ENCODE measurements around the gene UPF1.

UPF1 gene

DNA sequence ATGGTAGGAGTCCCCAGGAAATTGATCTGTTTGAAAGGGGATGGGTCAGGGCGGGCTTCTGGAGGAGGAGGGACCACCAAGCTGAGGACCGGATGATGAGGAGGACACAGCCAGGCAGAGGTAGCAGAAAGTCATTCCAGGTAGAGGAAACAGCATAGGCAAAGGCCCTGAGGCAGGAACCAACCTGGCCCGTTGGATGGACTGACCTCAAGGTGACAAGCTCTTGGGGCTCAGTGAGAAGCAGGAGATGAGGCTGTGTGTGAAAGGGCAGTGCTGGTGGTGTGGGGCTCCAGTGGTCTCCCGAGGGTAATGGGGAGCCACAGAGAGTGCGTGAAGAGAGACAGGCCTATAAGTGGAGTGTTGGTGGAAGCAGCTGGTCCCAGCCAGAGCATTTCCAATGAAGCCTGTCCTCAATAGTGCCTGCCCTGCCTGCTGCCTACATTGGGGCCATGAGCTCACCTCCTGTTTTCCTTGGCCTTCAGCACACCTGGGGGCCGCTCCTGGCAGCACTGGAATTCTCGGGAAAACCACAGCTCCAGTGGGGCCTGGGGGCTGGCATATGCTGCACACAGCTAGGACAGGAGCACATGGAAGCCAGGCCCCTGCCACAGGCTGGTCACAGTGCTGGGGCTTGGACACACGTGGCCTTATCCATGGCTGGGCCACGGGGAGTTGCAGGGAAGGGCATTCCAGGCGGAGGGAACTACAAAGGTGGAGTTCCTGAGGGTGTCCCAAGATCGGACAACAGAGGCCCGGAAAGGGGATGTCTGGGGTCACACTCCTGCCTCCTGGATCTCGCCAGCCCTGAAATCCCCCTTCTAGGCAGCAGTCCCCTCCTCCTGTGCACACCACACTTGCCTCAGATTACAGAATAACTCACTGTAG is 38.4 kb upstream of the UPF1 start:
- Histone ChIP-seq H3K9me3 (ENCODE audit: low read length) (no peaks in the 10 kb centered on the region), H2AFZ (ENCODE audit: low read depth, low read length) (no peak overlapping the region), H3K36me3 (ENCODE audit: insufficient read depth, low read length) (no peaks in the 10 kb centered on the region), H3K4me3 (ENCODE audit: low read length) (no peak overlapping the region), H3K27me3 (ENCODE audit: insufficient read depth, low read length) (peaks cover 50% of the 10 kb centered on the region), H3K4me1 (ENCODE audit: insufficient read depth, low read length) (peaks cover 9% of the 10 kb centered on the region)

DNA sequence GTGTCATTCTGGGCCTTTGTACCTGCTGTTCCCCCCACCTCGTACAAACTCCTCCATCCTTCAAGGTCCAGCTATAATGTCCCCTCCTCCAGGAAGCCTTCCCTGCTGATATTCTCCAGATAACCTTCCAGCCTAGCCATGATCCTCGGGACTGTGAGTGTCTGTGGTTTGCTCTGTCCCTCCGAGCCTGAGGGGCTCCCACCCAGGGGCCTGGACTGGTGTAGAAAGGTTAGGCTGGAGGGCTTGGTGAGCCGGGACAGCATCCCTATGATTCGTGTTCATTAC is 37.8 kb upstream of the UPF1 start:
- Histone ChIP-seq H3K4me3 (ENCODE audit: low read length) (no peak overlapping the region), H3K4me1 (ENCODE audit: insufficient read depth, low read length) (peaks cover 9% of the 10 kb centered on the region), H3K27me3 (ENCODE audit: insufficient read depth, low read length) (peaks cover 44% of the 10 kb centered on the region), H3K36me3 (ENCODE audit: insufficient read depth, low read length) (no peaks in the 10 kb centered on the region), H3K9me3 (ENCODE audit: low read length) (no peaks in the 10 kb centered on the region), H2AFZ (ENCODE audit: low read depth, low read length) (no peak overlapping the region)

DNA sequence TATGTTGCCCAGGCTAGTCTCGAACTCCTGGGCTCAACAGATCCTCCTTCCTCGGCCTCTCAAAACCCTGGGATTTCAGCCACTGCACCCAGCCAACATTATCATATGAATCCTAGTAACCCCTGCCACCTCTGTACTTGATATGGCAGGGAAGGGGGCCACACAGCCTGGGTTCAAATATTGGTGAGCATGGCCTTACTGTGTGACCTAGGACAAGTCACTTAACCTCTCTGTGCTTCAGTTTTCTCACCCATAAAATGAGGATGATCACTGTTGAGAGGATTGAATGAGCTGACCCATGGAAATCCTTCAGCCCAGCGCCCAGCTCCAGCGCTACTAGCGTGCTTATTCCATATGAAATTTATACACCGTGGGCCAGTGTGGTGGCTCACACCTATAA is 37.1 kb upstream of the UPF1 start:
- Histone ChIP-seq H3K27me3 (ENCODE audit: insufficient read depth, low read length) (peaks cover 37% of the 10 kb centered on the region), H3K36me3 (ENCODE audit: insufficient read depth, low read length) (no peaks in the 10 kb centered on the region), H3K4me3 (ENCODE audit: low read length) (no peak overlapping the region), H3K9me3 (ENCODE audit: low read length) (no peaks in the 10 kb centered on the region), H2AFZ (ENCODE audit: low read depth, low read length) (no peak overlapping the region), H3K4me1 (ENCODE audit: insufficient read depth, low read length) (peaks cover 9% of the 10 kb centered on the region)

DNA sequence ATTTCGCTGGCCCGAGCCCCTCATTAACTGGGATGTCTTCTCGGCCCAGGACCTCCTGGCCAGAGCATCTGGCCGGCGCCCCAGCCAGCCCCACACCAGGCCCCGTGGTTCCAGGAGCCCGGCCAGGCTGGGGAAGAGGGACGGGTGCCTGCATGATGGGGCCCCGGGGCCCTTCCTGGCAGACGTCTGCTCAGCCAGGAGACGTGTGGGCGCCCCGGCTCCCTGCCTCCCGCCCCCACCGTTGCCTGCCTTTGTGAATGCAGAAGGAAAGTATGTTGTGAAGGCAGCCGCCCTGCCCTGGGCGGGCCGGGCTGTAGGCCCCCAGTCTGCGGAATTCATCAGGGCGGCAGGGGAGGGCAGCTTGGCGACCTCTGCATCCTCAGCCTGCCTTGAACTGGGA is 36.2 kb upstream of the UPF1 start:
- Histone ChIP-seq H2AFZ (ENCODE audit: low read depth, low read length) (no peak overlapping the region), H3K4me1 (ENCODE audit: insufficient read depth, low read length) (peaks cover 9% of the 10 kb centered on the region), H3K4me3 (ENCODE audit: low read length) (no peak overlapping the region), H3K9me3 (ENCODE audit: low read length) (no peaks in the 10 kb centered on the region), H3K27me3 (ENCODE audit: insufficient read depth, low read length) (peaks cover 31% of the 10 kb centered on the region), H3K36me3 (ENCODE audit: insufficient read depth, low read length) (no peaks in the 10 kb centered on the region)

GRCh38 chr19:18796239-18796638 is 35.5 kb upstream of the UPF1 start:
- peaks cover 29% of the 10 kb centered on the region for H3K27me3 ChIP-seq (ENCODE audit: insufficient read depth, low read length)
- H3K4me3 ChIP-seq (ENCODE audit: low read length): no peak overlapping the region
- no peak overlapping the region for H2AFZ ChIP-seq (ENCODE audit: low read depth, low read length)
- H3K4me1 ChIP-seq (ENCODE audit: insufficient read depth, low read length): peaks cover 9% of the 10 kb centered on the region
- H3K36me3 ChIP-seq (ENCODE audit: insufficient read depth, low read length): no peaks in the 10 kb centered on the region
- H3K9me3 ChIP-seq (ENCODE audit: low read length): no peaks in the 10 kb centered on the region

DNA sequence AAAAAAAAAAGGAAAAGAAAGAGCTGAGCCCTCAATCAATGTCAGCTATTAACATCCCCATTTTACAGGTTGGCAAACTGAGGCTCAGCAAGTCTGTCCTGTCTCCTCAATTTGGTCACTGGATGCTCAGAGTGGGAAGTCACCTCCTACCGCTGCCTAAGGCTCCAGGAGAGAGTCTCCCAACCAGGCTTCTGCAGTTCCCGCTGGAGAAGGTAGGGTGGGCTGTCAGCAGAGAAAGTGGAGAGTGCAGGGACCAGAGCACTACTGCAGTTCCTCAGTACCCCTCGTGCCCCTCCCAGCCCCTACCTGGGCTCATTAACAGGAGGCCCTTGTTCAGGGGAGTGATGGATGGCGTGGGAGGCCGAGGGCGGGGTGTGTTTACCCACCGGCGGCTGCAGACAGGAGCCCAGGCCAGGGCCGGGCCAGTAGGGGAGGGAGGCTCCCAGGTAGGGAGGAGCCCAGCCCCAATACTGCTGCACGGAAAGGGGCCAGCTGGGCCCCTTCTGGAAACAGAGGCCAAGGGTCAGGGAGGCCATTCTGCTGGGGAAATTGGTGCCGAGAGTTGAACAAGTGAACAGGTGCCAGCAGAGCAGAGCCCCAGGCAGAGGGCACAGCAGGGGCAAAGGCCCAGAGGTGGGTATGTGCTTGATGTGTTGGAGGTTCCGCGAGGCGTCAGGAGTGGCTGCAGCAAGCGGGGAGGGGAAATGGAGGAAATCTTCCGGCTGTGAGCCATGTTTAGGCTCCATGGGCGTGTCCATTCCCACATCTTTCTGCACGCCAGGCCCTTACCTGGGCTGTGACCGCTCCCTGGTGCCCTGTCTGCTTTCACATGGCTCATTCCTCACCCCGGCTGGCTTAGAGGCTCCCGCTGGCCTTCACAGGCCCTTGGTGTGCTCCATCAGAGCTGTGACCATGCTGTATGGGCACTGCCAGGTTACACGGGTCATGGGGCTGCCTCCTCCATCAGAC is 33.1 kb upstream of the UPF1 start:
- Histone ChIP-seq H3K4me1 (ENCODE audit: insufficient read depth, low read length) (peaks cover 9% of the 10 kb centered on the region), H3K9me3 (ENCODE audit: low read length) (no peaks in the 10 kb centered on the region), H3K4me3 (ENCODE audit: low read length) (no peak overlapping the region), H2AFZ (ENCODE audit: low read depth, low read length) (no peak overlapping the region), H3K27me3 (ENCODE audit: insufficient read depth, low read length) (peaks cover 7% of the 10 kb centered on the region), H3K36me3 (ENCODE audit: insufficient read depth, low read length) (no peaks in the 10 kb centered on the region)

GRCh38 chr19:18799389-18799970 is 32.3 kb upstream of the UPF1 start:
- Histone ChIP-seq H3K9me3 (ENCODE audit: low read length) (no peaks in the 10 kb centered on the region), H3K4me3 (ENCODE audit: low read length) (no peak overlapping the region), H3K4me1 (ENCODE audit: insufficient read depth, low read length) (peaks cover 9% of the 10 kb centered on the region), H3K27me3 (ENCODE audit: insufficient read depth, low read length) (peaks cover 6% of the 10 kb centered on the region), H3K36me3 (ENCODE audit: insufficient read depth, low read length) (no peaks in the 10 kb centered on the region), H2AFZ (ENCODE audit: low read depth, low read length) (no peak overlapping the region)

DNA sequence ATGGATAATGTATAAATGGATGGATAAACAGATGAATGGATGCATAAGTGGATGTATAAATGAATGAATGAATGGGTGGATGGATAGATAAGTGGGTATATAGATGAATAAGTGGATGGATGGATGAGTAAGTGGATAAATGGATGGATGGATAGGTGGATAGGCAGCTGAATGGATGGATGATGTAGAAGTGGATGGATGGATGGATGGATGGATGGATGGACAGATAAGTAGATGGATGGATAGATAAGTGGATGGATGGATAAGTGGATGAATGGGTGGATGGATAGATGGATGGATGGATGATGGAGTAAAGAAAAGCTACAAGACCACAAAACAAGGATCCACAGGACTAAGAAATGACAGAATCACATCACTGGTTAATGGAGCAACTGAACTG is 31.7 kb upstream of the UPF1 start:
- Histone ChIP-seq H3K36me3 (ENCODE audit: insufficient read depth, low read length) (no peaks in the 10 kb centered on the region), H2AFZ (ENCODE audit: low read depth, low read length) (no peak overlapping the region), H3K9me3 (ENCODE audit: low read length) (no peaks in the 10 kb centered on the region), H3K4me1 (ENCODE audit: insufficient read depth, low read length) (peaks cover 9% of the 10 kb centered on the region), H3K4me3 (ENCODE audit: low read length) (no peak overlapping the region), H3K27me3 (ENCODE audit: insufficient read depth, low read length) (peaks cover 6% of the 10 kb centered on the region)

GRCh38 chr19:18800636-18801035 is 31.1 kb upstream of the UPF1 start:
- Histone ChIP-seq H3K9me3 (ENCODE audit: low read length) (no peaks in the 10 kb centered on the region), H3K27me3 (ENCODE audit: insufficient read depth, low read length) (peaks cover 6% of the 10 kb centered on the region), H3K4me1 (ENCODE audit: insufficient read depth, low read length) (peaks cover 6% of the 10 kb centered on the region), H3K36me3 (ENCODE audit: insufficient read depth, low read length) (no peaks in the 10 kb centered on the region), H2AFZ (ENCODE audit: low read depth, low read length) (no peak overlapping the region), H3K4me3 (ENCODE audit: low read length) (no peak overlapping the region)

GRCh38 chr19:18802354-18802753 is 29.4 kb upstream of the UPF1 start:
- peaks cover 6% of the 10 kb centered on the region for H3K27me3 ChIP-seq (ENCODE audit: insufficient read depth, low read length)
- H3K36me3 ChIP-seq (ENCODE audit: insufficient read depth, low read length): no peaks in the 10 kb centered on the region
- H3K9me3 ChIP-seq (ENCODE audit: low read length): no peaks in the 10 kb centered on the region
- H2AFZ ChIP-seq (ENCODE audit: low read depth, low read length): no peak overlapping the region
- H3K4me3 ChIP-seq (ENCODE audit: low read length): no peak overlapping the region
- H3K4me1 ChIP-seq (ENCODE audit: insufficient read depth, low read length): no peaks in the 10 kb centered on the region

GRCh38 chr19:18803550-18804138 is 28.1 kb upstream of the UPF1 start:
- Histone ChIP-seq H3K4me3 (ENCODE audit: low read length) (no peak overlapping the region), H3K27me3 (ENCODE audit: insufficient read depth, low read length) (peaks cover 6% of the 10 kb centered on the region), H3K36me3 (ENCODE audit: insufficient read depth, low read length) (no peaks in the 10 kb centered on the region), H3K9me3 (ENCODE audit: low read length) (no peaks in the 10 kb centered on the region), H3K4me1 (ENCODE audit: insufficient read depth, low read length) (no peaks in the 10 kb centered on the region), H2AFZ (ENCODE audit: low read depth, low read length) (no peak overlapping the region)

- Histone ChIP-seq H3K4me3 (ENCODE audit: low read length) (no peak overlapping the region), H3K27me3 (ENCODE audit: insufficient read depth, low read length) (peaks cover 6% of the 10 kb centered on the region), H3K36me3 (ENCODE audit: insufficient read depth, low read length) (no peaks in the 10 kb centered on the region), H3K9me3 (ENCODE audit: low read length) (no peaks in the 10 kb centered on the region), H2AFZ (ENCODE audit: low read depth, low read length) (no peak overlapping the region), H3K4me1 (ENCODE audit: insufficient read depth, low read length) (no peaks in the 10 kb centered on the region)
These were observed 27.6 kb upstream of the UPF1 start for GRCh38 chr19:18804139-18804601.

- Histone ChIP-seq H3K4me3 (ENCODE audit: low read length) (no peak overlapping the region), H3K9me3 (ENCODE audit: low read length) (no peaks in the 10 kb centered on the region), H3K4me1 (ENCODE audit: insufficient read depth, low read length) (no peaks in the 10 kb centered on the region), H3K27me3 (ENCODE audit: insufficient read depth, low read length) (peaks cover 9% of the 10 kb centered on the region), H3K36me3 (ENCODE audit: insufficient read depth, low read length) (no peaks in the 10 kb centered on the region), H2AFZ (ENCODE audit: low read depth, low read length) (no peak overlapping the region)
These were observed 27.1 kb upstream of the UPF1 start for GRCh38 chr19:18804643-18805042.

Measured in neuron (in vitro differentiated cells).